NCI-H1694 treated with DMSO at 0.1 percent for 48 hours (cell line): ENCODE results near the gene JPH3.
"Not testable (repeated sequence)": the region's sequence is repeated elsewhere in the genome, so short reads cannot be mapped to it uniquely, and the experiment has no call there.

Experiments used
- DNase-seq: peaks from one replicate; lab custom pipeline; 2025; lab: John Stamatoyannopoulos, UW

JPH3 gene

DNA sequence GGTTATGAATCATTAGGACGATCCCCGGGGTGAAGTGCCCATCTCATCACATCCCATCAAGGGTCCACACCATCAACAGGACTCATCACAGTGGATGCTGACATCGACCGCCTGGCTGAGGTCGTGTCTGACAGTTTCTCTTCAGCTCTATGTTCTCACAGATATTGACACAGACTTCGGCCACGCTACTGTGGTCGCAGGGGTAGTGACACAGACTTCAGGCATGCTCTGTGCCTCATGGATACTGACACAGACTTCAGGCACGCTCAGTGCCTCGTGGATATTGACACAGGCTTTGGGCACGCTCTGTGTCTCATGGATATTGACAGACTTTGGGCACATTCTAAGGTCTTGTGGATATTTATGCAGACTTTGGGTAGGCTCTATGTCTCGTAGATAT, 113.3 kb downstream of the JPH3 start:
- no peak for DNase-seq

DNA sequence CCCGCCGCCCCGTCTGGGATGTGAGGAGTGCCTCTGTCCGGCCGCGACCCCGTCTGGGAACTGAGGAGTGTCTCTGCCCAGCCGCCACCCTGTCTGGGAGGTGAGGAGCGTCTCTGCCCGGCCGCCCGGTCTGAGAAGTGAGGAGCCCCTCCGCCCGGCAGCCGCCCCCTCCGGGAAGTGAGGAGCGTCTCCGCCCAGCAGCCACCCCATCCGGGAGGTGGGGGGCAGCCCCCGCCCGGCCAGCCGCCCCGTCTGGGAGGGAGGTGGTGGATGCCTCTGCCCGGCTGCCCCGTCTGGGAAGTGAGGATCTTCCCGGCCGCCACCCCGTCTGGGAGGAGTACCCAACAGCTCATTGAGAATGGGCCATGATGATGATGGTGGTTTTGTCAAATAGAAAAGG, 116.5 kb downstream of the JPH3 start:
- DNase-seq: not testable (repeated sequence)

DNA sequence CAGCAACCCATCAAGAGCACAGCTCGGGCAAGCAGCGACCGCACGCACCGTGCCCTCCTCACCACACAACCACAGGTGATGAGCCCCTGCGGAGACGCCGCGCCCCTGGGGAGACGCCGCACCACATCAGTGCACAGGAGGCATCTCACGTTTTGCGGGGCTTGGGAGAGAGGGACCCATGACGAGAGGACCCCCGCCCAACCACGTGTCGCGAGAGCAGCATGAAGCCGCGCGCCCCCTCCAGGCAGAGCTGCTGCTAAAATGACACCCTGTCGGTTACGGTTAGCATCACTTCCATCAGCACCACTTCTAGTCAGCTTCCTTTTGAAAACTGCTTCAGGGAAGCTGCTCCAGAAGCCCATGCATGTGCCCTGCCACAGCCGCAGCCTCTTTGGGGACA, 118.1 kb downstream of the JPH3 start:
- no peak for DNase-seq

DNA sequence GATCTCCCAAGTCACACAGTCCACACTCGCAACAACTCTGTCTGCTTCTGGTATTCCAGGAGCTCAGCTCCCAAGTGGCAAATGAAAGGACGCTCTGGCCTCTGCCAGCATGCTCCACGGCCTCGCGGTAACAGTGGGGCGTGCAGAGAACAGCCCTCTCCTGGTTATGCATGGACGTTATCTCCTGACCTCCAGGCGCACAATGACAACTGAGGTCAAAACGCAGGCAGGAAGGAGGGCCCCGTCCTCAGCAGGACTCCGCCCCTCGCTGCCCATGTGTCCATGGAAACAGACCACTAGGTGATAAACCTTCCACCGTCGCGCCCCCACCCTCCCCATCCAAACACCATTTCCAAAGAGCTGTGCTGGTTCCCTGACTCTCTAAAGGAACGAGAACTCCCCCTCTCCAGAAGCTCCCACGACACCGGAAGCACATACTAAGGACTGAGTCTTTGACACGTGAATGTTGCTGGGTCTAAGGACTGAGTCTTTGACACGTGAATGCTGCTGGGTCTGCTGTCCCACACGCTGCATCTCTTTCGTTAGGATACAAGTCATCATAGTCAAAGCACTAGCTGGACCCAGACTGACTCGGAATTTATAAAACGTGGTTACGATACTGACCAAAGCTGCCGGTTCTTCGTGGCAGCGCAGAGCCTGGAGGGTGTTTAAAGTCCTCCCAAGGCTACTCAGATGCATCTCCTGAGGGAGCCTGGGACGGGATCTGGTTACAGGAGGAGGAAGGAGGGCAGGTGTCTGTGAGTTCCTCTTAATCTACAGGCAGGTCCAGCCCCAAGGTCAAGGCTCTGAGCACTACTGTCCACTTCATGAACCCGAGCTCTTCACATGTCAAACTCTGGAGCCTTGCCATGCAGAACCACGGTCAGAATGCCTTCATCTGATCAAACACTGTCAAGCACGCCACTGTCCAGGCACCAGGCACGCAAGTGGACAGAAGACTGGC, 119.6 kb downstream of the JPH3 start:
- no peak for DNase-seq

DNA sequence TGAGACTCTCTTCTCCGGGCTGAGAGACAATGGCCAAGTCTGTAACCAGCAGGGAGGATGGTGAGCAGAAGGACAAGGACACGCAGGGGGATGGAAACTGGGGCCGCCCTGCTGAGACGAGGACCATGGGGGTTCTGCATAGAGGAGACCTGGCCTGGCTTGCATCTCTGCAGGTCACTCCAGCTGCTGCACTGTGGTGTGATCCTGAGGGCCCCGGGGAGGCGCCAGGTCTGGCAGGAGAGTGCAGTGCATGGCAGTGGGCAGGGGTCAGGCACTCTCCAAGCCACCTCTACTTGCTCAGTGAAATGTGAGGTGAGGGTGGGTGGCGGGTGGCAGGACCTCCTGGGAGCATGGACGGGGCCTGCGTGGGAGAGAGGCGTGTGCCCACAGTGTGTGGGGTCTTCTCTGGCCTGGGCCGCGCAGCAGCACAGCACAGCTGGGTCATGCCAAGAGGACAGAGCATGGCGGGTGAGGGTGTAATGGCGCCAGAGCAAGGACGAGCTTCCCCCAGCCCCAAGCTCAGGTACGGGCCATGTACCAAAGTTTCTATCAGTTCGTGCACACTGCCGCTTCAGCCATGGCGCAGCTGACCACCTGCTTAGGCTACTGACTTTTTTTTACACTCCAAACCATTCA, 120.4 kb downstream of the JPH3 start:
- DNase-seq: no peak

DNA sequence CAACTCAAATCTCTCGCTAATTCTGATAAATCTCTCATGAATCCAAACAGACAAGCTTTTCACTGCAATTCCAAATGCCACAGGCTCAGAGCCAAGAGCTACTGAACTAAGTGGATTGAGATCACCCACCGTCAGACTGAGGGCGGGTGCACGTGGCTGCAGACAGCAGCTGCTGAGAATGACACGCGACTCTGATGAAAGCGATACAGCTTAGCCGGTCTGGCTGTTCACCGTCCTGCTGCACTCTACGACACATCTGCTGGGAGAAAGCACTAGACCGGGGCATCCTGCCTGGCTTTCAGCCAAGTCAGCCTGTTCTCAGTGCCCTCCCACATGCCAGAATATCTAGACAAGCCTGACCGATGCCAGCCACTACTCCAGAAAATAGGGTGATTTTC, 120.9 kb downstream of the JPH3 start:
- DNase-seq: peak; percentile 89

DNA sequence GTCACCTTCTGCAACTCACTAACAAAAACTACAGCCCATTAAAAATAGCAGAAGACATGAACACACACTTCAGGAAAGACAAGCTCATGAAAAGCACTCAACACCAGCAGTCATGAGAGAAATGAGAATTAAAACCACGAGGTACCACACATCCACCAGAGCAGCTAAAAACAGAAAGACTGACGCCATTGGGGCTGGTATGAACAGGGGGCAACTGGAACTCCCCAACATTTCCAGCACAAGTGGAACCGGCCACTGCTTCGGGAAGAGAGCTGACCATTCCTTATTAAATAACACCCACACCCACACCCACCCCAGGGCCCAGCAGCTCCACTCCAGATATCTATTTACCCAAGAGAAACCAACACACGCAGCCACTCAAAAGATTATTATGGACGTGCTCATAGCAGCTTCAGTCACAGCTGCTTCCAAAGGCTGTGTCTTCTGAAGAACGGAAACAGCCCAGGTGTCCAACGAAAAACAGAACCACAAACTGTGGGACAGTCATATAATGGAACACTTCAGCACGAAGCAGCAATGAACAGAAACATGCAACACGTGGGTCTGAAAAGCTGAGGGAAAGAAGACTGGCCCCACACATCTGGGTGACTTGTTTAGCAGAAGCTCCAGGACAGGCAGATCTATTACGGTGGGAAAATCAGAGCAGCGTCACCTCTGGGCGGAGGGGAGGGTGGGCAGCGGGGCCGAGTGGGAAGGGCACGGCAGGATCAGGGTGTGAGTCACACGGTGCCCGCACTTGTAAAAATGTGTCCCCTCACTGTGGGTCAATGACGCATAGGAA, 122.4 kb downstream of the JPH3 start:
- DNase-seq: no peak

DNA sequence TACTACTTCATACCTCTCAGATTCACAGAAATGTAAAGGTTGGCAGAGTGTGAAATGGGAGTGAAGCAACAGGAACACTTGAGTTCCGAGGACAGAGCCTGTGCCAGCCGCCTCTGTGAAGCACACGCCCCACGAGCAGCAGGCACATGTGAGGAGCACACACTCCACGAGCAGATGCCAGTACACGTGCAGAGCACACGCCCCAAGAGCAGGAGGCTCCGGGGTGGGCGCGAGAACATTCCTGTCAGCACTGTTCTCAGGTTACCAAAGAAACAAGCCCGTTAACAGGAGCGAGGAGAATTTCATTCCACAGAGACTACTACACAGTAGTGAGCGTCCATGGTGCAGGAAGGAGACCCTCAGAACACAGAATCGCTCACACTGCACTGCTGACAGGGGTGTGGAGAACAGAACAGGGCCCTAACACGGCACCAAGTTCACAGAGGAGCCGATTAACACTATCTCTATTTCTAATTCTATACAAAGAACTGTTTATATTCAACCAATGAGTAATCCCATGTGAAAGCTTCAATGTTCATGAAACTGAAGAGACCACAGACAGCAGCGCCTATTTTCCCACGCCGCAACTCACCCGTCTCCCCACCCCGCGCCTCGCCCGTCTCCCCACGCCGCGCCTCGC, 123.4 kb downstream of the JPH3 start:
- DNase-seq: no peak

DNA sequence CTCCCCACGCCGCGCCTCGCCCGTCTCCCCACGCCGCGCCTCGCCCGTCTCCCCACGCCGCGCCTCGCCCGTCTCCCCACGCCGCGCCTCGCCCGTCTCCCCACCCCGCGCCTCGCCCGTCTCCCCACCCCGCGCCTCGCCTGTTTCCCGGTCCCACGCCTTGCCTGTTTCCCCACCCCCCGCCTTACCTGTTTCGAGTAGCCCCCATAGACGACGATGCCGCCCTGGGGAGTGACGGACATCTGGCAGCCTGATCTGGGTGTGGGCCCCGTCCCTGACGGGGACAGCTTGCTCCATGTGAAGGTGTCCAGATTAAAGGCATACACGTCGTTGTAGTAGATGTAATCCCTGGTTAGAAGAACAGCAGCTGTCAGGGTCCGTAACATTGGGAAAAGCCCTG, 124.3 kb downstream of the JPH3 start:
- not testable (repeated sequence) for DNase-seq

DNA sequence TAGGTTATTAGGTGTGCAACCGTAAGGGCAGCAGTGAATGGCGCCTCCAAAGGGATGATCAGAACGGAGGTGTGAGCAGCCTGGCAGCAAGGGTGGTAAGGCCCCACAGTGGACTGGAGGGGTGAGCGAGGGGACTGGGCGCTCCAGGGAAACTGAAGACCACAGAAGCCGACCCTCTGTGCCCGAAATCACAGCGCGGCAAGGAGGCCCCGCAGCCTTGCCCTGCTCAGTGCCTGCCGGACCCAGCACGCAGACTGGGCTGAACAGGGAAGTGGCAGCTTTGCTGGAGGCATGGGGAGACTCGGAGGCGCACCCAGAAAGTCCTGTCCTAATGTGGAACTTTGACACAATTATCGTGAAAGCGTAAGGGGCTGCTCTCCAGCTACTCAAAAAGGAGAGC, 125.0 kb downstream of the JPH3 start:
- no peak for DNase-seq

DNA sequence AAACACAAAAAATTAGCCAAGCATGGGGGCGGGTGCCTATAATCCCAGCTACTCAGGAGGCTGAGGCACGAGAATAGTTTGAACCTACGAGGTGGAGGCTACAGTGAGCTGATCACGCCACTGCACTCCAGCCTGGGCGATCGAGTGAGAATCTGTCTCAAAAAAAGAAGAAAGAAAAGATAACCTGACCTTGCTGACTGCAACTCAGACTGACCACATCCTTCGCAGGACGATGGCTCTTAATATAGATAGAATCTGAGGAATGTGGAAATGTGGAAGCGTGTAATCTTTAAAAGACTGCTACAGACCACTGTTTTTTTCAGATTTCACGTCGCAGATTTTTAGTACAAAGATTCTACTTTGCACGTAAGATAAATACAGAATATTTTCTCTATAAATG, 125.7 kb downstream of the JPH3 start:
- DNase-seq: no peak

DNA sequence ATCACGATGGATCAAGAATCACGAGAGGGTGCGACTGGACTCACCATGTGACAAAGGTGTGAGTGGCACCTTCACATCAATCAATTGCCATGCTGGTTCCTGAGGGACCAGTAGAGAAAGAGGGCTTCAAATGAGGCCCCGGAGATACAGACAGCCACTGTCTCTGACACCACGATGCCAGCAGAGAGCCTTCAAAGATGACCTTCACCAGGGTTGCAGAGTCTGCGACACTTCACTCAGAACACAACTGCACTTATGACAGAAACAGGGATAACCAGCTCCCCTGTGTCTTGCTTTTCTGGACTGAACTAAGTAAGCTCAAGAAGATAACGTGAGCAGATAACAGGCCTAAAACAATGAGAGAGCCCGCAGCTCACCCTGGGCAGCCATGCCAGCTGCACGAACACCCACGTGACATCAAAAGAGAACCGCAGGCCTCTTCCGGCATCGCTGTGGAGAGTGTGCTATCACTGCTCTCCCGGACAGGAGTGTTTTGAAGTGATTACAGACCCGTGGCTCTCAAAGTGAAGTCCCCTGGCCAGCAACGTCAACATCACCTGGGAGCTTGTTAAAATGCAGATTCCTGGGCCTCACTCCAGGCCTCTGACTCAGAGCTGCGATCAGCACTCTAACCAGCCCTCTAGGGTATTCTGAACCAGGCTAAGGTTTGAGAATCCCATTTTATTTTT, 127.1 kb downstream of the JPH3 start:
- no peak for DNase-seq

DNA sequence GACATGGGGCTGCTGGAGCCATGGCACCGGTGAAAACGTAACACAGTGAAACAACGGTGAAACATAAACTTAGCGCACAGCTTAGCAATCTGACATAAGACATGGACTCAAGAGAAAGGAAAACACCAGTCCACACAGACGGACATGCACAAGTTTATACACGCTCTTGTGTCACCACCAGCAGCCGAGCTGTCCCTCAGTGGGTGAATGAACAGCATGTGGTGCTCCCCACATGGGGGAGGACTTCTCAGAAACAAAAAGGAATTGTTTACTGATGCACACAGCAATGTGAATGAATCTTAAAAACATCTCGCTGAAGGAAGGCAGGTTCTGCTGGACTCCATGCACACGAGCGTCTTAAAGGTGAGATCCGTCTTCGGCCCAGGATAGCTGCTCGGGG, 129.3 kb downstream of the JPH3 start:
- DNase-seq: no peak

DNA sequence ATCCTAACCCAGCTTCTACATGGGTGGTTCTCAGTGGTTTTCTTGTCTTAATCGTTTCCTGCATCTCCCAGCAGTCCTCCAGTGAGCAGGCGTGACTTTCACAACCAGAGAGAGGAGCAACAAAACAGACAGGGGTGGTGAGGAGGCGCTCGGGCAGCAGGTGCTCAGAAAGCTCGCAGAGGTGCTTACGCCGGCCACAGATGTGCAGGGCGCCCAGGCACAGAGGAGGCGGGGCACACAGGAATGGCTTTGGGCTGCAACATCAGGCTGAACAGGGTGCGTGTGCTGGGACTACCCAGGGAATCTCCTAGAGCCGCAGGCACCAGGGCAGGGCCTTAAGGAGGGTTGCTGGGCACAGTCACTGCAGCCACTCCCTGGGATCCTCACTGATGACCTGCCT, 130.9 kb downstream of the JPH3 start:
- no peak for DNase-seq

DNA sequence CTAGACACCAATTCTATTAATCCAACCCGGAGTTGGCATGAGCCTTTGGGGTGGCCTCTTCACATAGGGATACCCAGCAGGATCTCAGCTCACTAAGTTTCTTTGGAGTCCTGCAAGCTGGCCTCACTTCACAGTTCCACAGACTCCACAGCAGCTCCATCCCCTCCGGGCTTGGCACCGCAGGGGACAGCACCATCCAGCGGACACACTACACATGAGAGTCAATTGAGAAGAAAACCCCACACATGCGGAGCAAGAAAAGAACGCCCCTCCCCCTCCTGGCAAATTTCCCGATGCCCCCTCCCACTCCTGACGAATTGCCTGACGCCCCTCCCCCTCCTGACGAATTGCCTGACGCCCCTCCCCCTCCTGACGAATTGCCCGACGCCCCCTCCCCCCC, 132.3 kb downstream of the JPH3 start:
- no peak for DNase-seq

DNA sequence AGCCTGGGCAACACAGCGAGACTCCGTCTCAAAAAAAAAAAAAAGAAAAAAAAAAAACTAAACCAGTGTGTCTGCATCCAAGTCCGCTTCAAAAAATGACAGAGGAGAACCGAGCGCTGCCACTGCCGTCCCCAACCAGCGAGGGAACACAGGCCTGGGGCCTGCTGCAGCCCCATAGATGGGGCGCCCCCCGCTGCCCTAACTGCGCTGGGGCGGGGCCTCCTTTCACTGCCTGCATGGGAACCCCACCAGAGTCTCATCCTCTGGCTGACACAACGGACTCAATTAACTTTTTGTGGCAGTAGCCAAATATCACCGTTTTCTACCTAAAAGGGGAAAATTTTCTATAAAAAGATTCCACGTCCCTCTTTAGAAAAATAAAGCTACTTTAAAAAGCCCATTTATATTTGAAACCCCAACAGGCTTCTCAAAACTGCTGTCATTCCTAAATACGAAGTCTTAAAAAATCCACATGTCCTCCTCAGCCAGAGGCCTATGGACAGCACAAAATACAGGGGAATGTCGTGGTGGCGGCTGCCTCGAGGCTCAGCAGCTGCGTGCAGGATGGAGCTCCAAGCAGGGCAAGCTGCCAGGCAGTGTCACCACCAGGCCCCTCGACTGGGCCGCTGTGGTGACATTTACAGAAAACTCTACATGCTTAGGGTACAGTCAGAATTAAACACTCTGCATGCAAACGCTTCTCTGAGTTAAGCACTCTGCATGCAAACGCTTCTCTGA, 133.1 kb downstream of the JPH3 start:
- DNase-seq: no peak

DNA sequence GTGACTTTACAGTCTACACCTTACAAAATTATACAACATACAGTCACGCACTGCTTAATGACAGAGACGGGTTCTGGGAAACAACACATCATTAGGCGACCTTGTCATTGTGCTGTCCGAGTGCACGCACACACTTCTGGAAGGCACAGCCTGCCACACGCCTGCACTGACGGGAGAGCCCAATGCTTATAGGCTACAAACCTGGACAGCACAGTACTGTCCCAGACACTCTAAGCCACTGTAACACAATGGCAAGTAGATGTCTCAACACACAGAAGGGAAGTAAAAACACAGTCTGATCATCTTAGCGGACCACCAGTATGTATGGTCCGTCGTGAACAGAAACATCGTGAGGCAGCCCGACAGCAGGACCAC, 133.7 kb downstream of the JPH3 start:
- DNase-seq: no peak

DNA sequence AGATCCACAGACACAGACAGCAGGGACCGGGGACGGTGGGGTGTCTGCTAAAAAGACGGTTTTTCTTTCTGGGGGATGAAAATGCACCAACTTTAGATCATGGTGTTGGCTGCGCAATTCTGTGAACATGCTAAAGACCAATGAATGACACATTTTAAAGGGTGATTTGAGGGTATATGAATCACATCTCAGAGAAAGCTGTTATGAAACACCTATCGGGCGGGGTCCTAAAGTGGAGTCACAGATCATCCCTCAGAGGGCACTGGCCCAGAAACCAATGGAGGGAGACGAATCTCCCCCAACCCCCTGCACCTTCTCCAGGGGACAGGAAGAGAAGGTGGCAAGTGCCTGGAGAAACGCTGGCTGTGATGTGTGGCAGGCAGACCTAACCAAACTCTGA, 137.5 kb downstream of the JPH3 start:
- no peak for DNase-seq

DNA sequence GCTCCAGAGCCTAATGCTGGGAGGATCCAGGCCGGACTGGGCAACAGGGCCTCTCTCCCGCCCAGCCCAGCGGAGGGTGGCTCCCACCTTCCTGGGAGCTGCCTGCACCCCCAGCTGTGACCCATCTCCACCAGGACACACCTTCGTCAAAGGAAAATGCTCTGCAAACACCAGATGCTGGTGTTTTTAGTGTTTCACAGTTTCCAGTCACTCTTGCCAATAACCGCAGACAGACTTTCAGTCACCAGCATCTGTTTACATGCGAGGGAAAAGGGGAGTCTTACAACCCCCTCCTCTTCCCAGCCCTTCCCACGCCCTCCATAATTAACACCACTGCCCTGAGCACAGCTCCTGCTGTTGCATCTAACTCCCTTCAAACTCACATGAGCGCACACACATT, 138.1 kb downstream of the JPH3 start:
- peak; percentile 92 for DNase-seq

DNA sequence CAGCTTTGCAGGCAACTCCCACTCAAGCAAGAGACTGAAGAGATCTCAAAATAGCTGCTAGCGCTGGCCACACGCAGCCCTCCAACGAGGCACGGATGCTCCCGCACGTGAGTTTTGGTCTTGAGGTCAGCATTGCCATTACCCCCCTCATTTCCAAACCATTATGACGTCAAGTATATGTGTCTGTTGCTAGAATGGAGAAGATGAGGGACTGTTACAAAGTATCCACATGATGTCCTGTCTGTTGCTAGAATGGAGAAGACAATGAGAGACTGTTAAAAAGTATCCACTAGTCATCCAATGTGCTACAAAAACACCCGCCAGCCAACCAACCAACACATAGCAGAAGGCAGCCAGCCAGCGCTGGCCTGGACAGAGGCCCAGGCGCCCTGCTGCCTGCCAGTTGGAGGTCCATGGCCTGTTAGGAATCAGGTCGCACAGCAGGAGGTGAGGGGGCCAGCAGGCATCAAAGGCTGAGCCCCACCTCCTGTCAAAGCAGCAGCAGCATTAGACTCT, 138.7 kb downstream of the JPH3 start:
- peak; percentile 75 for DNase-seq
